K562 (cell line): ENCODE data around the gene PIK3AP1. TPM values are rescaled to one million over a fixed set of nuclear protein-coding genes. Genes with fewer than 3 reads are reported as not detected.

ENCODE experiments used
- ATAC-seq: fragments of 200-7000 bp; cut with Tn5 transposase; 3 replicates; pipeline ENCODE4 v1.9.1; 2020; ENCODE audit warnings: moderate library complexity
- BruUV-seq: library from RNA; stranded (reverse); fragments of 400-500 nt; replicated peaks from 2 replicates; lab custom pipeline; 2021; lab: Mats Ljungman, UMichigan
- CTCF ChIA-PET: fragments of 300-600 bp; formaldehyde crosslinking; extraction: SDS; loops from one replicate; lab custom pipeline; 2021; ENCODE audit warnings: low intra/inter-chr PET ratio; lab: Yijun Ruan, JAX
- POLR2A ChIA-PET: fragments of 300-600, 350-650 bp; sonication (Branson Sonifier 250); formaldehyde crosslinking; extraction: SDS; loops from one replicate; lab custom pipeline; 2021; ENCODE audit warnings: antibody characterized with exemption, inconsistent platforms; lab: Yijun Ruan, JAX
- DNase-seq, 4 experiments: peaks; one replicate each; pipeline versions ENCODE4 v3.0.0 to v3.0.0-alpha.2; 2011 to 2018; ENCODE audit warnings: low spot score in 3 of 4, mixed read lengths in 3 of 4; ENCODE audit errors: extremely low read depth in 1 of 4
- FAIRE-seq: peaks from 2 replicates; lab custom pipeline; 2011; peaks lifted over from hg19 to GRCh38; lab: Jason Lieb, UNC
- H2AFZ ChIP-seq: 2 replicates; pipeline ENCODE4 v1.6.0; 2011; ENCODE audit warnings: low read depth, low read length, control low read depth, inconsistent platforms
- H3K27ac ChIP-seq: fragments of 200-600 bp; 3 replicates; pipeline ENCODE4 v1.8.0; 2011; ENCODE audit warnings: low read depth, mild to moderate bottlenecking, control low read depth, inconsistent platforms, low read length, moderate library complexity, mixed read lengths; ENCODE audit errors: extremely low read depth
- H3K27me3 ChIP-seq, 2 experiments: fragments of 300-600 bp in 1 of 2; 2 replicates in 1 of 2; 3 replicates in 1 of 2; pipeline versions ENCODE4 v1.6.0 to v1.8.0; 2011; ENCODE audit warnings: inconsistent platforms in 2 of 2, low read length in 2 of 2, mild to moderate bottlenecking in 1 of 2, mixed read lengths in 1 of 2, moderate library complexity in 1 of 2; ENCODE audit not compliant: control insufficient read depth in 2 of 2, insufficient read depth in 2 of 2
- H3K36me3 ChIP-seq: fragments of 300-600 bp; 3 replicates; pipeline ENCODE4 v1.8.0; 2011; ENCODE audit warnings: mild to moderate bottlenecking, low read length, inconsistent platforms; ENCODE audit not compliant: control insufficient read depth, insufficient read depth
- H3K4me1 ChIP-seq, 2 experiments: fragments of 200-600 bp in 1 of 2; replicated peaks in 1 of 2; 2 replicates in 1 of 2; 3 replicates in 1 of 2; pipeline versions ENCODE4 v1.5.1 to v1.8.0; 2011; ENCODE audit warnings: inconsistent platforms in 2 of 2, low read length in 2 of 2, mild to moderate bottlenecking in 1 of 2, mixed read lengths in 1 of 2, moderate library complexity in 1 of 2; ENCODE audit not compliant: control insufficient read depth in 2 of 2, insufficient read depth in 2 of 2
- H3K4me2 ChIP-seq: 2 replicates; pipeline ENCODE4 v1.6.1; 2011; ENCODE audit warnings: low read length, control low read depth, inconsistent platforms, mixed read lengths; ENCODE audit not compliant: insufficient read depth
- H3K4me3 ChIP-seq: fragments of 200-600 bp; sonication (generic), shearing (Covaris generic); 2 replicates; pipeline ENCODE4 v1.5.1; 2016; ENCODE audit warnings: control low read depth, inconsistent platforms
- H3K79me2 ChIP-seq: fragments of 200-600 bp; 3 replicates; pipeline ENCODE4 v1.8.0; 2011; ENCODE audit warnings: low read length, inconsistent platforms; ENCODE audit not compliant: control insufficient read depth, insufficient read depth
- H3K9ac ChIP-seq, 2 experiments: 2 replicates each; pipeline versions ENCODE4 v1.6.0 to v1.6.1; 2011; ENCODE audit warnings: low read depth in 2 of 2, low read length in 2 of 2, control low read depth in 1 of 2, inconsistent platforms in 1 of 2, mild to moderate bottlenecking in 1 of 2, mixed read lengths in 1 of 2; ENCODE audit not compliant: insufficient read depth in 1 of 2
- H3K9me1 ChIP-seq: one replicate; pipeline ENCODE4 v1.6.0; 2011; ENCODE audit warnings: inconsistent platforms, mild to moderate bottlenecking, low read length, moderate library complexity; ENCODE audit not compliant: control insufficient read depth, insufficient read depth
- H3K9me3 ChIP-seq: replicated peaks from 2 replicates; pipeline ENCODE4 v1.5.1; 2011; ENCODE audit warnings: low read depth, low read length, inconsistent platforms; ENCODE audit not compliant: control insufficient read depth, insufficient read depth
- H4K20me1 ChIP-seq: replicated peaks from 2 replicates; pipeline ENCODE4 v1.6.1; 2011; ENCODE audit warnings: low read length, inconsistent platforms, mixed read lengths; ENCODE audit not compliant: control insufficient read depth, insufficient read depth
- BRF2 ChIP-seq: IDR thresholded peaks from 3 replicates; pipeline ENCODE4 v1.6.1; 2011; ENCODE audit warnings: borderline replicate concordance, mild to moderate bottlenecking; ENCODE audit not compliant: insufficient read length, insufficient read depth
- CEBPG ChIP-seq, 3 experiments: fragments of 200-800 bp in 1 of 3; sonication (Bioruptor generic) in 1 of 3; sonication (generic) in 1 of 3; formaldehyde crosslinking in 1 of 3; IDR thresholded peaks in 2 of 3; conservative IDR thresholded peaks in 1 of 3; 2 replicates each; pipeline versions ENCODE4 v1.6.1 to v1.8.0; 2016 to 2022; ENCODE audit warnings: missing compliant biosample characterization in 2 of 3, missing genetic modification characterization in 2 of 3, mild to moderate bottlenecking in 1 of 3, missing genetic modification reagents in 1 of 3
- CREB3L1 ChIP-seq: fragments of 450-650 bp; IDR thresholded peaks from 2 replicates; pipeline ENCODE4 v1.6.1; 2014; ENCODE audit warnings: low read depth, mild to moderate bottlenecking, moderate library complexity, borderline replicate concordance
- EGR1 ChIP-seq: fragments of 450-650 bp; conservative IDR thresholded peaks from 2 replicates; pipeline ENCODE4 v1.6.1; 2017; ENCODE audit warnings: mild to moderate bottlenecking
- ELF1 ChIP-seq: fragments of 200-800 bp; sonication (Bioruptor generic); IDR thresholded peaks from 2 replicates; pipeline ENCODE4 v1.6.1; 2016; ENCODE audit warnings: missing genetic modification characterization, missing compliant biosample characterization
- ELF2 ChIP-seq: fragments of 250-450 bp; sonication (Bioruptor Pico); IDR thresholded peaks from 2 replicates; pipeline ENCODE4 v1.5.0; 2021; ENCODE audit warnings: mild to moderate bottlenecking
- ETV5 ChIP-seq: sonication (generic); formaldehyde crosslinking; IDR thresholded peaks from 2 replicates; pipeline ENCODE4 v1.4.0; 2020; ENCODE audit warnings: low read depth, mild to moderate bottlenecking, missing genetic modification reagents
- HDAC1 ChIP-seq, 2 experiments: fragments of 450-650 bp; IDR thresholded peaks; 2 replicates each; pipeline ENCODE4 v1.6.1; 2016 to 2017; ENCODE audit warnings: inconsistent platforms in 1 of 2, mild to moderate bottlenecking in 1 of 2, moderate library complexity in 1 of 2
- KDM1A ChIP-seq, 2 experiments: fragments of 450-650 bp; IDR thresholded peaks; 2 replicates each; pipeline ENCODE4 v1.6.1; 2016; ENCODE audit warnings: mild to moderate bottlenecking in 2 of 2
- MBD1 ChIP-seq: fragments of 250-450 bp; sonication (Bioruptor Pico); IDR thresholded peaks from 2 replicates; pipeline ENCODE4 v1.8.0; 2022; ENCODE audit warnings: inconsistent platforms
- NR2C2 ChIP-seq, 2 experiments: fragments of 200-800 bp in 1 of 2; sonication (Bioruptor generic) in 1 of 2; sonication (generic) in 1 of 2; formaldehyde crosslinking in 1 of 2; IDR thresholded peaks; 2 replicates each; pipeline versions ENCODE4 v1.6.1 to v1.8.0; 2016 to 2022; ENCODE audit warnings: mild to moderate bottlenecking in 1 of 2, missing compliant biosample characterization in 1 of 2, missing genetic modification characterization in 1 of 2, missing genetic modification reagents in 1 of 2
- ZNF583 ChIP-seq: fragments of 250-450 bp; sonication (Bioruptor Pico); IDR thresholded peaks from 2 replicates; pipeline ENCODE4 v1.4.0; 2020
- ZNF75A ChIP-seq: fragments of 450-650 bp; formaldehyde crosslinking; IDR thresholded peaks from 2 replicates; pipeline ENCODE4 v1.4.0; 2020; ENCODE audit warnings: mild to moderate bottlenecking
- WGBS: fragments of 100-300 bp; shearing (Covaris generic); methylation state at CpG from one replicate; pipeline ENCODE4 v1.1.6; 2016; ENCODE audit warnings: low coverage, mixed read lengths; ENCODE audit not compliant: insufficient coverage; ENCODE audit errors: missing lambda C conversion rate; 5-methylcytosine and 5-hydroxymethylcytosine counted together
- in situ Hi-C: fragments of 300-500 bp; cut with MboI; formaldehyde crosslinking; loops from 4 replicates; pipeline ENCODE4 v1.15.0; 2018; ENCODE audit warnings: inconsistent platforms, mixed read lengths
- intact Hi-C: fragments of 100-400 bp; cut with micrococcal nuclease; formaldehyde crosslinking; loops from 2 replicates; pipeline ENCODE4 v1.14.2; 2022
- polyA plus RNA-seq, 8 experiments: library from polyadenylated mRNA; depleted of rRNA in 4 of 8; stranded (reverse) in 5 of 8; unstranded in 3 of 8; fragments of >200 nt; fragmentation: Nextera tagmentation in 2 of 8; fragmentation: Illumina TruSeq in 1 of 8; extraction: Ambion mirVana in 2 of 8; extraction: Trizol in 1 of 8; gene quantifications; 2 replicates each; pipeline versions ENCODE4 v1.2.1 to v1.2.3, GENCODE V29; 2011 to 2014; ENCODE audit warnings: inconsistent platforms in 1 of 8, missing spikeins in 1 of 8
- total RNA-seq, 7 experiments: library from RNA; depleted of rRNA in 6 of 7; stranded (reverse); fragments of >200 nt in 6 of 7; fragmentation: Illumina TruSeq in 2 of 7; extraction: Trizol in 2 of 7; gene quantifications; 2 replicates each; pipeline versions ENCODE4 v1.2.1 to v1.2.3, GENCODE V29; 2011 to 2021; ENCODE audit warnings: low replicate concordance in 1 of 7

The PIK3AP1 gene
- total and polyA plus RNA-seq, 9 of the 15 experiments (the other 6 are each of a cell fraction or from before 2014, with no cell fraction given): 0.20 to 2.4 (median 1.4) TPM

- TF ChIP-seq EGR1 (no peak), BRF2 (no peak), ETV5 (CRISPR knock-in tag) (no peak), ELF2 (CRISPR knock-in tag) (no peak), MBD1 (CRISPR knock-in tag) (no peak)
- TF ChIP-seq, all 486 proteins: peak for 0
Observed at GRCh38 chr10:96588060-96588554, 132.2 kb downstream of the PIK3AP1 start (continued).

- Histone ChIP-seq H3K4me2 (peak overlapping the region; percentile 96), H2AFZ (peak overlapping the region; percentile 51), H3K4me3 (peak overlapping the region; percentile 82), H3K4me1 (peaks cover 2 to 4% of the 10 kb centered on the region in 2 experiments; a peak in 3 of 5 replicates), H3K79me2 (peaks cover 53% of the 10 kb centered on the region), H3K36me3 (peaks cover 5% of the 10 kb centered on the region; the same call in 1 of the 3 replicates), H3K27ac (peak overlapping the region; percentile 96), H3K9ac (peak overlapping the region; percentile 88 to 98), H4K20me1 (no peaks in the 10 kb centered on the region), H3K9me3 (no peaks in the 10 kb centered on the region), H3K9me1 (peaks cover 4% of the 10 kb centered on the region), H3K27me3 (no peaks in the 10 kb centered on the region)
- 7% methylated on average over 16 of the region's 25 CpGs for WGBS
- ATAC-seq: peak; percentile 18
- peak in 1 of 4 experiments; percentile 65 for DNase-seq
- TSS peak; percentile 84 for BruUV-seq
- intact Hi-C loops (loop anchor here (5.0 kb wide), 1 partner anchor 35 kb away; no protein-coding TSS in a partner anchor), in situ Hi-C loops (no loop called here)
- CTCF ChIA-PET: no interaction called here
- no peak for FAIRE-seq
- POLR2A ChIA-PET: interaction anchor here (0.6 to 0.9 kb wide), 3 partner anchors 9 to 139 kb away, joined by 3 read pairs; no protein-coding TSS in a partner anchor
- no peak for TF ChIP-seq ZNF75A (CRISPR knock-in tag)
- TF ChIP-seq ZNF583: 0 out of 2 replicates have a peak, but pooled peaks have one; percentile 17
- 0 out of 4 replicates have a peak, but pooled peaks of 1 of the 2 experiments have one; percentile 28 for TF ChIP-seq HDAC1 (IDR thresholded peaks at IDR 0.05)
- peak; percentile 2; the same call in 1 of the 2 replicates for TF ChIP-seq ELF1
- TF ChIP-seq NR2C2 (CRISPR knock-in tag; IDR thresholded peaks at IDR 0.05): no peak
- TF ChIP-seq NR2C2 (tag; IDR thresholded peaks at IDR 0.05): peak; percentile 35
- TF ChIP-seq CEBPG (CRISPR knock-in tag; IDR thresholded peaks at IDR 0.05): no peak
- TF ChIP-seq CEBPG (tag; conservative IDR thresholded peaks at IDR 0.05 in 1 of 2, IDR thresholded peaks at IDR 0.05 in 1 of 2): 0 out of 4 replicates have a peak, but pooled peaks of 1 of the 2 experiments have one; percentile 55
- TF ChIP-seq KDM1A (IDR thresholded peaks at IDR 0.05): peak; percentile 78 to 87
- TF ChIP-seq CREB3L1: 0 out of 2 replicates have a peak, but pooled peaks have one; percentile 5
Observed at GRCh38 chr10:96587264-96588059, 132.9 kb downstream of the PIK3AP1 start.
